Measurements from ENCODE around the gene TBKBP1. TPM values are rescaled to one million over a fixed set of nuclear protein-coding genes. Genes with fewer than 3 reads are reported as not detected.

The TBKBP1 gene
- total RNA-seq, 3 donors from 2014 or later: 4.5 to 11.5 (median 8.3) TPM

DNA sequence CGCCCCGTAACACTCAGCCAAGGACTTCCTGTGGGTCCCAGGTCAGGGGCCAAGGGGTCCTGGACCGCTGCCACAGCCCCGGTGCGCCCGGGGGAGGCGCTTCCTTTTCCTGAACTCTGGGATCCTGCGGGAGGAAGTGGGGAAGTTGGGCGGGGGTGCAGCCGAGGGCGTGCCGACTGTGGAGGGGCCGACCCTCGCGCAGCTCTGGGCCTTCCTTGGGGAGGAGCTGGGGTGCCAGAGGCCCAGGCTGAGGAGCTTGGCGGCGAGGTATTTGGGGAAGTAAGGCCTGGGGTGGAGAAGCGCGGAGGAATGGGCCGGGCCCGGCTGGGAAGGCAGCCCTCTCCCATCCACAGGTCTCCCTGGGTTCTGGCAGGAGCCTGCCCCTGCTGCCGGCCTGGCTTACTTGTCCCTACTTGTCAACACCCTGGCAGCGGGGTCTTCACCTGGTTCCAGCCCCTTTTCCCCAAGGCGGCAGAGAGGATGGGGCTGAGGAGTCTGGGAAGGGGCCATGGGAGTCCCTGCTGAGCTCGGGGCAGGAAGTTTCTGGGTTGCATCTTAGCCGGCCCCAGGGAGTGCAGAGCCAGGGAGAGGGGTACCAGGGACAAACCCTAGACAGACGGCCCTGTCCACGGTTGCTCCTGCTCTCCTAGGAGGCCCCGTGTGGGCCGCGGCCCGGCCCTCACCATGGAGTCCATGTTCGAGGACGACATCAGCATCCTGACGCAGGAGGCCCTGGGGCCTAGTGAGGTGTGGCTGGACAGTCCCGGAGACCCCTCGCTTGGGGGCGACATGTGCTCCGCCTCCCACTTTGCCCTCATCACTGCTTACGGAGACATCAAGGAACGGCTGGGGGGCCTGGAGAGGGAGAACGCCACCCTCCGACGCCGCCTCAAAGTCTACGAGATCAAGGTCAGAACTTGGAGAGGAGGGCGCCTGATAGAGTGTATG is 1.7 kb downstream of the TBKBP1 start:
- H3K27ac ChIP-seq: peak overlapping the region; percentile 85 to 93
- H3K4me1 ChIP-seq: peaks cover 0 to 3% of the 10 kb centered on the region in 2 donors
- peak overlapping the region; percentile 93 to 98 (median 95) for H3K4me3 ChIP-seq
- DNase-seq (ENCODE audit: low spot score in 2 of 2): no peak
- TF ChIP-seq POLR2AphosphoS5 (IDR thresholded peaks at IDR 0.05) (no peak), POLR2A (IDR thresholded peaks at IDR 0.05) (peak; percentile 14)
- H3K36me3 ChIP-seq: no peaks in the 10 kb centered on the region
- no peaks in the 10 kb centered on the region for H3K9me3 ChIP-seq
- H3K27me3 ChIP-seq: no peaks in the 10 kb centered on the region
- intact Hi-C loops (cut with DNase I; ENCODE audit: low total_unique reads): no loop called here

DNA sequence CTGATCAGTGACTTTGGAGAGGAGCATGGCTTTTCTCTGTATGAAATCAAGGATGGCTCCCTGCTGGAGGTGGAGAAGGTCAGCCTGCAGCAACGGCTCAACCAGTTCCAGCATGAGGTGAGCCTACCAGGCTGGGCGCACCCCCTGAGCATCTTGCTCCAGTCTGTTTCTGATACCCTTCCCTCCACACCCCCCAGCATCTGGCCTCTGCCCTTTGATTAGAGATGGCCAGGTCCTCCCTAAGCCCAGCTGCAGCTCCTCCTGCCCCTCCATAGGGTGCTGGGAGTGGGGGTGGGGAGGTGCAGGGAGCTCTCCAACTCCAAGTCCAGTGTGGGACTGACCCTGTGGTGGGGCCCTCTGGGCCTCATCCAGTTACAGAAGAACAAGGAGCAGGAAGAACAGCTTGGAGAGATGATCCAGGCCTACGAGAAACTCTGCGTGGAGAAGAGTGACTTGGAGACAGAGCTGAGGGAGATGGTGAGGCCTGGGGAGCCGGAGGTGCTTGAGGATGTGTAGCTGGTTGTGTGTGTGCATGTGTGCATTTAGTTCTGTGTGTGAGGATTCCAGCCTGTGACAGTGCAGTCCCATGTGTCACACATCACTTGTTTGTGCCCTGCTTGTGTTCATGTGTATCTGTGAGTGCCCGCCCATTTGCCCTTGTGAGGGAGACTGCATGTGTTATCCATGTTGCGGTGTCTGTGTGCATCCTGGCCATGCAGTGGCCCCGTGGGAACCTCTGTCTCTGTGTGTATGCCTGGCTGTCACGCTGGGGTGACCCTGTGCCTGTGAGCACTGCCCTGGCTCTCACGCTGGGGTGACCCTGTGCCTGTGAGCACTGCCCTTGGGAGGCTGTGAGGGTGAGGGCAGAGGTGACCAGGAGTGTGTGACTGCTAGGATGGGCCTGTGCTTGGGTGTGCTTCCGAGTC is 3.0 kb downstream of the TBKBP1 start:
- H3K27me3 ChIP-seq: no peaks in the 10 kb centered on the region
- intact Hi-C loops (cut with DNase I; ENCODE audit: low total_unique reads): no loop called here
- peak overlapping the region in 1 of 2 donors; percentile 38 for H3K27ac ChIP-seq
- H3K4me3 ChIP-seq: peak overlapping the region in 1 of 3 donors; percentile 93
- H3K36me3 ChIP-seq: no peaks in the 10 kb centered on the region
- peaks cover 0 to 3% of the 10 kb centered on the region in 2 donors for H3K4me1 ChIP-seq
- no peak for TF ChIP-seq POLR2A (IDR thresholded peaks at IDR 0.05)
- TF ChIP-seq, protein P1, sequence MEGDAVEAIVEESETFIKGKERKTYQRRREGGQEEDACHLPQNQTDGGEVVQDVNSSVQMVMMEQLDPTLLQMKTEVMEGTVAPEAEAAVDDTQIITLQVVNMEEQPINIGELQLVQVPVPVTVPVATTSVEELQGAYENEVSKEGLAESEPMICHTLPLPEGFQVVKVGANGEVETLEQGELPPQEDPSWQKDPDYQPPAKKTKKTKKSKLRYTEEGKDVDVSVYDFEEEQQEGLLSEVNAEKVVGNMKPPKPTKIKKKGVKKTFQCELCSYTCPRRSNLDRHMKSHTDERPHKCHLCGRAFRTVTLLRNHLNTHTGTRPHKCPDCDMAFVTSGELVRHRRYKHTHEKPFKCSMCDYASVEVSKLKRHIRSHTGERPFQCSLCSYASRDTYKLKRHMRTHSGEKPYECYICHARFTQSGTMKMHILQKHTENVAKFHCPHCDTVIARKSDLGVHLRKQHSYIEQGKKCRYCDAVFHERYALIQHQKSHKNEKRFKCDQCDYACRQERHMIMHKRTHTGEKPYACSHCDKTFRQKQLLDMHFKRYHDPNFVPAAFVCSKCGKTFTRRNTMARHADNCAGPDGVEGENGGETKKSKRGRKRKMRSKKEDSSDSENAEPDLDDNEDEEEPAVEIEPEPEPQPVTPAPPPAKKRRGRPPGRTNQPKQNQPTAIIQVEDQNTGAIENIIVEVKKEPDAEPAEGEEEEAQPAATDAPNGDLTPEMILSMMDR (IDR thresholded peaks at IDR 0.05): no peak
- no peak for TF ChIP-seq POLR2AphosphoS5 (IDR thresholded peaks at IDR 0.05)
- no peak for DNase-seq (ENCODE audit: low spot score in 2 of 2)
- no peaks in the 10 kb centered on the region for H3K9me3 ChIP-seq

DNA sequence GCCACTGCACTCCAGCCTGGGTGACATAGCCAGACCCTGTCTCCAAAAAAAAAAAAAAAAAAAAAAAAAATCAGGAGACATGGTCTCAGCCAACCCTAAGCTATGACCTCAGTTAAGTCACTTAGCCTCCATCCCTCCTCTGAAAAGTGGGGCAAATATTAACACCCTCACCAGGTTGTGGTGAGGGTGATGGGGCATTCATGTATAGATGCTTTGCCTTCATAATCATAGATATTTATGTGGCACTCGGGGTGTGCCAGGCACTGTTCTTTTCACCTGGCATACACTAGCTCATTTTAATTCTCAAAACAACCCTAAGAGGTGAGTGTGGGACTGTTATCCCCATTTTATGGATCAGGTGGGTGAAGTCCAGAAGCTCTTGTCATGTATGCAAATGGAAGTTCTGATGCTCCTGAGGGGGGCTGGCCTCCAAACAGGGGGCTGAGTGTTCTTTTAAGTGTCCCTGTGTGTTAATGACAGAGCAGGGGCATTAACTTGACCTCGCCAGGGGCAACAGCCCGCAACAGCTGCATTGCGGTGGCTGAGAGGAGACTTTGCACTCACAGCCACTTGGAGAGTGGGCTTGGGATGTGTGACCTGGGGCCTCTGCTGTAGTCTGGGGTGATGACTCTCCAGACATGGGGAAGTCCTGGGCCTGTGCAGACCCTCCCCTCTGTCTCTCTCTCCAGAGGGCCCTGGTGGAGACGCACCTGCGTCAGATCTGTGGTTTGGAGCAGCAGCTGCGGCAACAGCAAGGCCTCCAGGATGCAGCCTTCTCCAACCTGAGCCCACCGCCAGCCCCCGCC is 4.1 kb downstream of the TBKBP1 start:
- intact Hi-C loops (cut with DNase I; ENCODE audit: low total_unique reads): no loop called here
- Histone ChIP-seq H3K27me3 (no peaks in the 10 kb centered on the region), H3K36me3 (no peaks in the 10 kb centered on the region), H3K4me3 (no peak overlapping the region), H3K4me1 (peaks cover 0 to 3% of the 10 kb centered on the region in 2 donors), H3K27ac (no peak overlapping the region), H3K9me3 (no peaks in the 10 kb centered on the region)
- TF ChIP-seq POLR2AphosphoS5 (IDR thresholded peaks at IDR 0.05) (no peak), POLR2A (IDR thresholded peaks at IDR 0.05) (no peak)
- TF ChIP-seq, protein P1 (IDR thresholded peaks at IDR 0.05): no peak
- DNase-seq (ENCODE audit: low spot score in 2 of 2): no peak

DNA sequence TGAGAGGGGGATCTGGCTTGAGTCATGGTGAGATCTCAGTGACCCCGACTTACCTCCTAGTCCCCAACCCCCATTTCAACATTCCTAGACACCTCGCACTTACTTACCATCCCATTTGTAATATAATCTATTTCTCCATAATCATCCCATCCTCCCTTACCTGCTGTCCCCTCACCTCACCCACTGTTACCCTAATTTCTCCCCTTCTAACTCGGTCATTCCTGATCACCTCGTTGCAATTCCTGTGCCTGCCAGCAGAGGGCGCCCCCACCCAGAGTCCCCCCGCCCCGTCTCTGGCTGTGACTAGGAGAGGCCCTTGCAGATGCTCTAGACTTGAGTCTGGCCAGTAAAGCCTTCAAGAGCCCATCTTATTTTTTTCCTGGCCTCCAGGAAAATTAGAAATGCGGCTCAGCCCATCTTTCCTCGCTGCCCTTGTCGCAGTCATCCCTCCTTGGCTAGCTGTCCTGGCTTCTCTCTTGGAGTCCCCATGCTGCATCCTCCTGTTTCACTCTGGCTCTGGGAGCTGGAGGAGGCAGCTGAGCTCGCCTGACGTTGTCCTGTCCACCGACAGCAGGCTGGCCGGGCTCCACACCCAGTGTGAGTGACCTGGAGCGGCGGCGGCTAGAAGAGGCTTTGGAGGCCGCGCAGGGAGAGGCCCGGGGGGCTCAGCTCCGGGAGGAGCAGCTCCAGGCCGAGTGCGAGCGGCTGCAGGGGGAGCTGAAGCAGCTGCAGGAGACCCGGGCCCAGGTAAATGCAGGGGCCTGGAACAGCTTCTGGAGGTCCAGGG is 5.0 kb downstream of the TBKBP1 start:
- Histone ChIP-seq H3K27me3 (no peaks in the 10 kb centered on the region), H3K4me1 (peaks cover 0 to 3% of the 10 kb centered on the region in 2 donors), H3K36me3 (no peaks in the 10 kb centered on the region), H3K4me3 (no peak overlapping the region), H3K27ac (no peak overlapping the region), H3K9me3 (no peaks in the 10 kb centered on the region)
- intact Hi-C loops (cut with DNase I; ENCODE audit: low total_unique reads): no loop called here
- TF ChIP-seq, protein P1 (IDR thresholded peaks at IDR 0.05): peak; percentile 66 to 86 (median 82)
- no peak for TF ChIP-seq POLR2AphosphoS5 (IDR thresholded peaks at IDR 0.05)
- no peak for DNase-seq (ENCODE audit: low spot score in 2 of 2)

Measured in breast epithelium (tissue), 4 donors.